HFFc6 (cell line): Measurements from ENCODE around the gene PKN3. TPM values are rescaled to one million over a fixed set of nuclear protein-coding genes. Genes with fewer than 3 reads are reported as not detected.

Experiments
- DNase-seq: peaks from one replicate; pipeline ENCODE4 v3.0.0-alpha.2; 2018
- H3K27ac Mint-ChIP-seq: 2 replicates; pipeline ENCODE4 v1.8.0; 2020; ENCODE audit warnings: mild to moderate bottlenecking, mixed read lengths
- H3K27me3 Mint-ChIP-seq: 2 replicates; pipeline ENCODE4 v1.8.0; 2021; ENCODE audit warnings: mild to moderate bottlenecking, moderate library complexity, mixed read lengths; ENCODE audit not compliant: insufficient read depth
- H3K36me3 Mint-ChIP-seq: 2 replicates; pipeline ENCODE4 v1.8.0; 2021; ENCODE audit warnings: low read depth, mixed read lengths
- H3K4me1 Mint-ChIP-seq: 2 replicates; pipeline ENCODE4 v1.8.0; 2020; ENCODE audit warnings: low read depth, mixed read lengths
- H3K4me3 Mint-ChIP-seq: 2 replicates; pipeline ENCODE4 v1.8.0; 2020; ENCODE audit warnings: mild to moderate bottlenecking, moderate library complexity, mixed read lengths
- H3K9me3 Mint-ChIP-seq: 2 replicates; pipeline ENCODE4 v1.8.0; 2020; ENCODE audit warnings: mild to moderate bottlenecking, mixed read lengths
- total RNA-seq, 6 experiments: library from RNA; stranded (reverse); fragmentation: NEBNext Ultra II Directional; extraction: Animal tissue kit (Norgen Biotek cat#: 25700); gene quantifications; 2 replicates in 1 of 6; 3 replicates in 5 of 6; pipeline ENCODE4 v1.2.3, GENCODE V29; 2021
- TF ChIP-seq, protein P1 (sequence below): fragments of 200-600 bp; sonication (generic); IDR thresholded peaks from 2 replicates; pipeline ENCODE4 v1.5.0; 2021; ENCODE audit warnings: antibody characterized with exemption, mild to moderate bottlenecking

PKN3 gene
- total RNA-seq, 6 experiments from 2014 or later: 1.9 to 5.6 (median 3.5) TPM

DNA sequence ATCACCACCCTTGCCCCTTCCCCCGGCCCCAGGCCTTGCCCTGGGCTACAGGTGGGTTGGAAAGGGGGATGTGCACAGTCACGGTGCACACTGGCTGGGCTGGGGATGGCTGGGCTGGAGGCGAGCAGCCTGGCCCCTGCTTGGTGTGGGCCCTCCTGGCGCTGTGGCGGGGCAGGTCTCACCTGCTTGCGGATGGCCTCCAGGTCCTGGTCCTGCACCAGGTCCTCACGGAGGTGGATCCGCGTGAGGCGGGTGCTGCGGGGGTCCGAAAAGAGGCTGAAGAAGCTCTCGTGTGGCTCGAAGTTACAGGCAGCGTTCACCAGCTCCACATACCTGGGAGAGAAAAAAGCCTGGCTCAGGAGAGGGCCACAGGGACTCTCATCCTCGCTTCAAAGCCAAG lies 51.3 kb downstream of the PKN3 start:
- Mint-ChIP-seq H3K36me3 (no peaks in the 10 kb centered on the region), H3K4me3 (no peak overlapping the region), H3K9me3 (no peaks in the 10 kb centered on the region), H3K4me1 (no peaks in the 10 kb centered on the region), H3K27ac (no peak overlapping the region), H3K27me3 (no peaks in the 10 kb centered on the region)
- DNase-seq: no peak
- TF ChIP-seq, protein P1, sequence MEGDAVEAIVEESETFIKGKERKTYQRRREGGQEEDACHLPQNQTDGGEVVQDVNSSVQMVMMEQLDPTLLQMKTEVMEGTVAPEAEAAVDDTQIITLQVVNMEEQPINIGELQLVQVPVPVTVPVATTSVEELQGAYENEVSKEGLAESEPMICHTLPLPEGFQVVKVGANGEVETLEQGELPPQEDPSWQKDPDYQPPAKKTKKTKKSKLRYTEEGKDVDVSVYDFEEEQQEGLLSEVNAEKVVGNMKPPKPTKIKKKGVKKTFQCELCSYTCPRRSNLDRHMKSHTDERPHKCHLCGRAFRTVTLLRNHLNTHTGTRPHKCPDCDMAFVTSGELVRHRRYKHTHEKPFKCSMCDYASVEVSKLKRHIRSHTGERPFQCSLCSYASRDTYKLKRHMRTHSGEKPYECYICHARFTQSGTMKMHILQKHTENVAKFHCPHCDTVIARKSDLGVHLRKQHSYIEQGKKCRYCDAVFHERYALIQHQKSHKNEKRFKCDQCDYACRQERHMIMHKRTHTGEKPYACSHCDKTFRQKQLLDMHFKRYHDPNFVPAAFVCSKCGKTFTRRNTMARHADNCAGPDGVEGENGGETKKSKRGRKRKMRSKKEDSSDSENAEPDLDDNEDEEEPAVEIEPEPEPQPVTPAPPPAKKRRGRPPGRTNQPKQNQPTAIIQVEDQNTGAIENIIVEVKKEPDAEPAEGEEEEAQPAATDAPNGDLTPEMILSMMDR: no peak

- peaks cover 1% of the 10 kb centered on the region; the same call in 1 of the 2 replicates for H3K27me3 Mint-ChIP-seq
- no peak for DNase-seq
- no peaks in the 10 kb centered on the region for H3K36me3 Mint-ChIP-seq
- H3K9me3 Mint-ChIP-seq: no peaks in the 10 kb centered on the region
- H3K27ac Mint-ChIP-seq: no peak overlapping the region
- no peaks in the 10 kb centered on the region for H3K4me1 Mint-ChIP-seq
- H3K4me3 Mint-ChIP-seq: no peak overlapping the region
- TF ChIP-seq, protein P1: no peak
These were observed 55.3 kb downstream of the PKN3 start for GRCh38 chr9:128757602-128758001.

DNA sequence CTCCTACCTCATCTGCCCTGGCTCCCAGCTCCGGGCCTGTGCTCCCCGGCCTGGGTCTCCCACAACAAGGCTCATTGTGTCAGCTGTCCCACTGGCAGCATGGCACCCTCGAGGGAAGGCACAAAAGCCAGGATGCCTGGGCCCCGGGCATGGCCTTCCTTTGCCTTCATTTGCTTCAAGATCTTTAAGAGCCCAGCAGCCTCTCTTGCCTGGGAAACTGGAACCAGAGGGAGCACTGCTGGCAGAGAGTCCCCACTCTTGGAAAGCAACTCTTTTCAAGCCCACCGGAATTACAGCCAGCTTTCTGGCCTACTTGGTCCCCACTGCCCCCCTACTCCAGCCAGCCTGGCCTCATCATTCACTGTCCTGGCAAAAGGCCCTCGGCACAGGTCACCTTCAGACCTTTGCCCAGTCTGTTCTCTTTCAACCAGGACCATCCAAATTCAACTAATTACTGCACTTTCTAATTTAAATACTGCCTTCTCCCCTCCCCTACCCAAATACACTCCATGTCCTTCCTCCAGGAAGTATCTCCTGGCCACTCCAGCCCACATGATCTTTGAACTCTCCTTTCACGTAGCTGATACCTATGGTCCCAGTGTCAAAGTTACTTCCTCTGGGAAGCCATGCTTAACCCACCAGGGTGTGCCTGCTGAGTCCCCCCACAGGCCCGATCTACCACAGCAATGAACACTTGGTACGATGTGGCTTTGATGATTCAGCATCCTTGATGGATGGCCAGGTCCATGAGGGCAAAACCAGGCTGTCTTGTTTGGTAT lies 60.6 kb downstream of the PKN3 start:
- no peak overlapping the region for H3K4me3 Mint-ChIP-seq
- peaks cover 2% of the 10 kb centered on the region for H3K27me3 Mint-ChIP-seq
- no peaks in the 10 kb centered on the region for H3K4me1 Mint-ChIP-seq
- TF ChIP-seq, protein P1: no peak
- DNase-seq: no peak
- H3K36me3 Mint-ChIP-seq: no peaks in the 10 kb centered on the region
- no peaks in the 10 kb centered on the region for H3K9me3 Mint-ChIP-seq
- no peak overlapping the region for H3K27ac Mint-ChIP-seq

- Mint-ChIP-seq H3K27me3 (peaks cover 2% of the 10 kb centered on the region), H3K27ac (no peak overlapping the region), H3K9me3 (no peaks in the 10 kb centered on the region), H3K36me3 (no peaks in the 10 kb centered on the region), H3K4me1 (no peaks in the 10 kb centered on the region), H3K4me3 (no peak overlapping the region)
- TF ChIP-seq, protein P1: no peak
- no peak for DNase-seq
These were observed 62.1 kb downstream of the PKN3 start for GRCh38 chr9:128764361-128764760.

- H3K27me3 Mint-ChIP-seq: peaks cover 2% of the 10 kb centered on the region
- peaks cover 9% of the 10 kb centered on the region for H3K4me1 Mint-ChIP-seq
- H3K4me3 Mint-ChIP-seq: no peak overlapping the region
- no peak overlapping the region for H3K27ac Mint-ChIP-seq
- H3K36me3 Mint-ChIP-seq: no peaks in the 10 kb centered on the region
- TF ChIP-seq, protein P1: no peak
- H3K9me3 Mint-ChIP-seq: no peaks in the 10 kb centered on the region
- DNase-seq: no peak
These were observed 63.2 kb downstream of the PKN3 start for GRCh38 chr9:128765499-128765898.
